ENCODE data around the gene ATP6V0E1. TPM values are rescaled to one million over a fixed set of nuclear protein-coding genes. Genes with fewer than 3 reads are reported as not detected.

ATP6V0E1 gene
- total RNA-seq, 1 experiment from 2014 or later: 216 TPM

- H3K27ac Mint-ChIP-seq (ENCODE audit: unreplicated experiment): no peak overlapping the region
- H3K9me3 ChIP-seq: no peaks in the 10 kb centered on the region
- peaks cover 25% of the 10 kb centered on the region for H3K4me1 ChIP-seq
- no peaks in the 10 kb centered on the region for H3K4me1 Mint-ChIP-seq (ENCODE audit: low read depth, unreplicated experiment)
- no peaks in the 10 kb centered on the region for H3K27me3 ChIP-seq (replicated peaks; ENCODE audit: control insufficient read depth, insufficient read depth, low read length)
- DNase-seq: peak in 1 of 2 experiments; percentile 7
- ChIA-PET CTCF (interaction anchor here (0.5 to 0.6 kb wide), 2 partner anchors 20 to 42 kb away, joined by 3 to 4 read pairs; no protein-coding TSS in a partner anchor), POLR2A (interaction anchor here (0.6 kb wide), 1 partner anchor 39 kb away, joined by 7 read pairs; no protein-coding TSS in a partner anchor)
- intact Hi-C loops (cut with micrococcal nuclease; ENCODE audit: unreplicated experiment): no loop called here
- no peak overlapping the region for H3K4me3 Mint-ChIP-seq (ENCODE audit: unreplicated experiment)
- no peaks in the 10 kb centered on the region for H3K9me3 Mint-ChIP-seq (ENCODE audit: unreplicated experiment)
- H3K4me3 ChIP-seq (ENCODE audit: low read depth, low read length): no peak overlapping the region
- no TSS peak for BruUV-seq (replicated peaks)
- no peak for TF ChIP-seq CTCF (IDR thresholded peaks at IDR 0.05; ENCODE audit: insufficient read depth in 1 of 2, low read depth in 1 of 2, low read length in 1 of 2, severe bottlenecking in 1 of 2, unreplicated experiment in 1 of 2)
- peaks cover 35% of the 10 kb centered on the region for H3K36me3 Mint-ChIP-seq (ENCODE audit: insufficient read depth, unreplicated experiment)
- H3K36me3 ChIP-seq (ENCODE audit: control insufficient read depth, insufficient read depth, low read length): no peaks in the 10 kb centered on the region; the same call in 1 of the 2 replicates
- no peaks in the 10 kb centered on the region for H3K27me3 Mint-ChIP-seq (ENCODE audit: insufficient read depth, unreplicated experiment)
These were observed 42.1 kb downstream of the ATP6V0E1 start for GRCh38 chr5:173025651-173026050.

- Mint-ChIP-seq H3K27ac (ENCODE audit: unreplicated experiment) (no peak overlapping the region), H3K4me3 (ENCODE audit: unreplicated experiment) (no peak overlapping the region), H3K4me1 (ENCODE audit: low read depth, unreplicated experiment) (no peaks in the 10 kb centered on the region), H3K9me3 (ENCODE audit: unreplicated experiment) (no peaks in the 10 kb centered on the region), H3K36me3 (ENCODE audit: insufficient read depth, unreplicated experiment) (peaks cover 23% of the 10 kb centered on the region), H3K27me3 (ENCODE audit: insufficient read depth, unreplicated experiment) (no peaks in the 10 kb centered on the region)
- intact Hi-C loops (cut with micrococcal nuclease; ENCODE audit: unreplicated experiment): no loop called here
- CTCF ChIA-PET: no interaction called here
- no peak for DNase-seq
- no peaks in the 10 kb centered on the region for H3K9me3 ChIP-seq
- POLR2A ChIA-PET: no interaction called here
- H3K27me3 ChIP-seq (replicated peaks; ENCODE audit: control insufficient read depth, insufficient read depth, low read length): no peaks in the 10 kb centered on the region
- no peak for TF ChIP-seq CTCF (IDR thresholded peaks at IDR 0.05; ENCODE audit: insufficient read depth in 1 of 2, low read depth in 1 of 2, low read length in 1 of 2, severe bottlenecking in 1 of 2, unreplicated experiment in 1 of 2)
- H3K36me3 ChIP-seq (ENCODE audit: control insufficient read depth, insufficient read depth, low read length): no peaks in the 10 kb centered on the region
- no peak overlapping the region for H3K4me3 ChIP-seq (ENCODE audit: low read depth, low read length)
- peaks cover 25% of the 10 kb centered on the region for H3K4me1 ChIP-seq
- no TSS peak for BruUV-seq (replicated peaks)
These were observed 44.3 kb downstream of the ATP6V0E1 start for GRCh38 chr5:173027905-173028304.

- H3K4me3 ChIP-seq (ENCODE audit: low read depth, low read length): no peak overlapping the region
- DNase-seq: peak in 1 of 2 experiments; percentile 2
- H3K9me3 ChIP-seq: no peaks in the 10 kb centered on the region
- H3K9me3 Mint-ChIP-seq (ENCODE audit: unreplicated experiment): no peaks in the 10 kb centered on the region
- H3K4me1 Mint-ChIP-seq (ENCODE audit: low read depth, unreplicated experiment): no peaks in the 10 kb centered on the region
- no peak overlapping the region for H3K4me3 Mint-ChIP-seq (ENCODE audit: unreplicated experiment)
- H3K4me1 ChIP-seq: peaks cover 25% of the 10 kb centered on the region
- no peaks in the 10 kb centered on the region for H3K27me3 ChIP-seq (replicated peaks; ENCODE audit: control insufficient read depth, insufficient read depth, low read length)
- ChIA-PET CTCF (no interaction called here), POLR2A (no interaction called here)
- H3K36me3 Mint-ChIP-seq (ENCODE audit: insufficient read depth, unreplicated experiment): peaks cover 16% of the 10 kb centered on the region
- no TSS peak for BruUV-seq (replicated peaks)
- intact Hi-C loops (cut with micrococcal nuclease; ENCODE audit: unreplicated experiment): no loop called here
- H3K36me3 ChIP-seq (ENCODE audit: control insufficient read depth, insufficient read depth, low read length): no peaks in the 10 kb centered on the region
- no peak overlapping the region for H3K27ac Mint-ChIP-seq (ENCODE audit: unreplicated experiment)
- TF ChIP-seq CTCF (IDR thresholded peaks at IDR 0.05; ENCODE audit: insufficient read depth in 1 of 2, low read depth in 1 of 2, low read length in 1 of 2, severe bottlenecking in 1 of 2, unreplicated experiment in 1 of 2): no peak
- H3K27me3 Mint-ChIP-seq (ENCODE audit: insufficient read depth, unreplicated experiment): no peaks in the 10 kb centered on the region
These were observed 45.3 kb downstream of the ATP6V0E1 start for GRCh38 chr5:173028811-173029327.
